NOMO-1 (cell line): ENCODE measurements around the gene SMAD3.
"Not testable (repeated sequence)": the region's sequence is repeated elsewhere in the genome, so short reads cannot be mapped to it uniquely, and the experiment has no call there.

Experiments used
- DNase-seq, 2 experiments: peaks; one replicate each; lab custom pipeline; 2025; ENCODE audit not compliant: unreplicated experiment in 2 of 2; lab: John Stamatoyannopoulos, UW

The SMAD3 gene

DNA sequence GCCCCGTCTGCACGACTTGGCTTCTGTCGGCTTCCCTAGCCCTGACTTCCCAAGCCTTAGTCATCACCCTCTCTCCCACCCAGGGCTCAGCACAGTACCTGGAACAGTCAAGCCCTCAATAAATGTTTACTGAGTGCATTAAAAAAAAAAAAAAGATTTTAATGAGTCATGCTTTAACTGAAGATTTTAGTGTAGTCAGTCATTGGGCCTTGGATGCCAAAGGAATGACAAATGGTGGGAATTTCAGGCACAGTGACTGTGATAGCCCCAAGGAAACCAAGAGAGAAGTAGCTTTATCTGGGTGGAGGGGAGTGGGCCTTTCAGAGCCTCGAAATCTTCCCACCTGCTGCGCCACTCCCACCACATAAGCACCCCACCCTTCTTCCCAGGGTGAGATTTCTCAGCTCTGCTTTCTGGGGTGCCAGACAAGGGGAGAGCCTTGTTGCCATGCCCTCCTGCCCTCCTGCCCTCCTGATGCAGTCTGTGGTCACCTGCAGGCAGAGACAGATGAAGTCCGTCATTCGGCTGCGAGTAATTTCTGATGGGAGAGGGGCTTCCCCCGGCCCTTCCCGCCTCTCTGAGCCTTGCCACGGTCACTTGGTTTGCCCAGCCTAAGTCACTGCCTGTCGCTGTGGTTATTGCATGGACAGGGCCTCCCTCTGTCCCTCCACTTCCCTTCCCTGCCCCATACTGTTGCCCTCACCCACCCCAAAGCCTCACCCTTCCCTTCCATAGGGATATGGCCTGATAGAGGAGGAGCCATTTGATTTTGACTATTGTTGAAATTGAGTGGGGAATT, 41.8 kb downstream of the SMAD3 start:
- DNase-seq: no peak

GRCh38 chr15:67108122-67108961, 42.9 kb downstream of the SMAD3 start:
- DNase-seq: peak; percentile 18 to 32

GRCh38 chr15:67109141-67110034, 44.0 kb downstream of the SMAD3 start:
- peak; percentile 69 to 76 for DNase-seq

DNA sequence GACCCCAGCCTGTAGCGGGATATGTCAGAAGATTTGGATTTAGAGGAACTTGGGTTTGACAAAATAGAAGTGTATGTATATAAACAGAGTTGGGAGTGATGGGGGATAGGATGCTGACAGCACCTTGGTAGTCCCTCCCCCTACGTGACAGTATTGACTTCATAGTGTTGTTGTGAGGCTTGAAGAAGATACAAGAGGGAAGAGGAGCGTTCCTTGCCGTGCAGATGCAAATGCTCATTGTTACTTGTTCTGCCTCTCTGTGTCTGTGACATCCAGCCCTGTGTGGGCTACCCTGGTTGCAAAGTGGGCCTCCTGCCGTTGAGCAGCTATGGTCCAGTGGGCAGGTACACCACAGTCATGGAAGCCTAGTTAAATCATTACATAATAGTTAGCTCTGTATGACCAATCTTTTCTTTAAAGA, 45.0 kb downstream of the SMAD3 start:
- DNase-seq: no peak

- peak in 1 of 2 experiments; percentile 20 for DNase-seq
These were observed 45.8 kb downstream of the SMAD3 start for GRCh38 chr15:67110958-67111864.

DNA sequence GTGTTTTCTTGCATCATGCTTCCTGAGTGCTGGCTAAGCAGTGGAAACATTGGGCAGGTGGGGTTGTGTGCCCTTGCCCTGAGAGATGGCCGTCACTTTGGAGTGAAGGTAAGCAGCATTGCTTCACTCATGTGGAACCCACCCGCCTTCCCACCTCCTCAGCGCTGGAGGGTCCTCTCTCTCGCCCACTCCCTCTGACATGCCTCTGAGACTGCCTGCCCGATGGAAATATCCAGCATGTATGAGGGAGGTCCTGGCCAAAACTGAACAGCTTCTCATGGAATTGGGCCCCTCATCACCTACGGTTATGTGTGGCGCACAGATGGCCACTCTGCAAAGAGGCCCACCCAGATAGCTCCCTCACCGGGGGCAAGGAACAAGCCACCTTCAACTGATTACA, 48.6 kb downstream of the SMAD3 start:
- no peak for DNase-seq

GRCh38 chr15:67114846-67115585, 49.6 kb downstream of the SMAD3 start:
- DNase-seq: no peak

DNA sequence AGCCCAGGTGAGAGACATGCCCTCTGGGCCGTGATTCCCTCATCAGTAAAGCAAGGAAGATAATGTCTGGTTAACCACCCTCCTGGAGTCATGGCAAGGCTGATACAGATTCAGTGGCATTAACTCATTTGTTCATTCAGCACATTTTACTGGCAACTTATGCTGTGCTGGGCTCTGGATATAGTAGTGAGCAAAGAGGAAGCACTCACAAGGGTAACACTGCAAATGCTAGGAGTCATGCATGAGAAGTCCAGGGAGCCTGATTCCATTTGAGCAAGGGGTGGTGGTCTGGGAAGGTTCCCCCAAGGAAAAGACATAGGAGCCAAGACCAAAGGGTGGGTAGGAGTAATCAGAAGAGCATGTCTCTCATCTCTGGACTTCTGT, 50.2 kb downstream of the SMAD3 start:
- no peak for DNase-seq

DNA sequence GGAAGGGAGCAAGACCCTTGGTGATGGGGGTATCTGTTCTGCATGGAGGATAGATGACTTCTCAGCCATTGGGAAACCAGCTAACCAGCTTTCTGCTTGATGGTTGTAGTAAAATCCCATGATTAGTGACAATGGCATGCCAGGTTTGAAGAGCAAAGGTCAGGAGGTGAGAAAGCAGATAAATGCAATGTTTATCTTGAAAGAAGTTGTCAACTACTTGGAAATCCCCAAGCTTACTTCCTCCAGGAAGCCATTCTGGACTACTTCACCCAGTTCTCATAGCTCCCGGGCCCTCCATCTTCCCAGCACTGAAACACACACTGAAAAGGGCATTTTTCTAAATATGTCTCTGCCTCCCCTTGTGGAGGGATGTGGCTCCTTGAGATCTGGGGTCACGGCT, 51.3 kb downstream of the SMAD3 start:
- DNase-seq: no peak

DNA sequence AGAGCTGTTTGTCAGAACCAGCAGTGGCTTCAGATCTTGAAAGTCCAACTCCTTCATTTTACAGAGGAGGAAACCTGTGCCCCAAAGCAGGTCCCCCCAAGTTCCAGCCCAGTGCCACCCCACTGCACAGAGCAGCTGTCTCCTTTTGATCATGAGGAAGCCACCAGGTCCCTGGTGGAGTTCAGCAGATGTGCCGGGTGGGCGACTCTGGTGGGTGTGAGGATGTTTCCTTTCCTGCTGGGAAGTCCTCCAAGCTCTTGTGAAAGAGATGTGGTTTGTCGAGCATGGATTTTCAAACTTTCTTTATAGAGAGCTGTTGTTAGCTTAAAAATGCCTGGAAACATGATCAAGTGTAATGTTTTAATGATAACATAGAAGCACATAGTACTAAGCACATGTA, 52.0 kb downstream of the SMAD3 start:
- no peak for DNase-seq

DNA sequence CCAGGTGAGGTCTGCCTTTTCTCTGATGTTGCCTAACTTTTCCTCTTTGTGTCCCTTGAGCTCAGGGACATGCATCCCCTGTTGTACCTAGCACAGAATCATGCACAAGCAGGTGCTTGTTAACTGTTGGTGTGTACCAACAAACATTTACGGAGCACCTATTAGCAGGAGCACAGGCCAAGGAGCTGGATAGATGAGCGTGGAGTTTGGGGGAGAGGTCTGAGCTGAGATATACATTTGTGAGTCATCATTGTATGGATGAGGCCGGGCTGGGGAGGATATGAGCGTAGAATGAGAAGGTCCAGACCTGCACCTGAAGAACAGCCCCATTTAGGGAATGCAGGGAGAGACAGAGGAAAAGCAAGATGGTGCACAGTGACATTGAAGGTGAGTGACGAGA, 53.4 kb downstream of the SMAD3 start:
- DNase-seq: no peak

DNA sequence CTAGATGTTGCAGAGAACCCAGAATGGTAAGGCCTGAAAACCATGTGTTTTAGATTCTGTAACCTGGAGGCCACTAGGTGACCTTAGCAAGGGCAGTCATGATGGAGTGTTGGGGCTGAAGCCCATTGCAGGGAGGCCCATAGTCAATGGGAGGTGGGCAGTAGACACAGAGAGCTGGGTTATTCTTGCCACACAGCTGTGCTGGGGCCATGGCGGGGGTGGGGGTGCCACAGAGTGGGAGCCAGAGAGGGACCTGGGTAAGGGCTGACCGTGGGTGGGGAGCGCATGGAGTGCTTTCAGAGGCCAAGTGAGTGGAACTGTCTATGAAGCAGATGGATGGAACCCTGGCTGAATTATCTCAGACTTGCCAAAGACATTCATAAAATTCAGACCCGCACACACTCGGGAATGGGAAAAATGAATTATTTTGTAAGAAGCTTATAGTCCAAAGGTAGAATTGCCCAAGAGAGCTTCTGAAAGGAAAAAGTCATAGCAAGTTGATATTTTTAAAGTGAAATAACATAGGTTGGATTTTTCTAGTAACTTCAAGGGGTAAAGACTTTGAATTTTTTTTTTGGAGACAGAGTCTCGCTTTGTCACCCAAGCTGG, 53.9 kb downstream of the SMAD3 start:
- DNase-seq: no peak

- no peak for DNase-seq
These were observed 54.8 kb downstream of the SMAD3 start for GRCh38 chr15:67120009-67120838.

DNA sequence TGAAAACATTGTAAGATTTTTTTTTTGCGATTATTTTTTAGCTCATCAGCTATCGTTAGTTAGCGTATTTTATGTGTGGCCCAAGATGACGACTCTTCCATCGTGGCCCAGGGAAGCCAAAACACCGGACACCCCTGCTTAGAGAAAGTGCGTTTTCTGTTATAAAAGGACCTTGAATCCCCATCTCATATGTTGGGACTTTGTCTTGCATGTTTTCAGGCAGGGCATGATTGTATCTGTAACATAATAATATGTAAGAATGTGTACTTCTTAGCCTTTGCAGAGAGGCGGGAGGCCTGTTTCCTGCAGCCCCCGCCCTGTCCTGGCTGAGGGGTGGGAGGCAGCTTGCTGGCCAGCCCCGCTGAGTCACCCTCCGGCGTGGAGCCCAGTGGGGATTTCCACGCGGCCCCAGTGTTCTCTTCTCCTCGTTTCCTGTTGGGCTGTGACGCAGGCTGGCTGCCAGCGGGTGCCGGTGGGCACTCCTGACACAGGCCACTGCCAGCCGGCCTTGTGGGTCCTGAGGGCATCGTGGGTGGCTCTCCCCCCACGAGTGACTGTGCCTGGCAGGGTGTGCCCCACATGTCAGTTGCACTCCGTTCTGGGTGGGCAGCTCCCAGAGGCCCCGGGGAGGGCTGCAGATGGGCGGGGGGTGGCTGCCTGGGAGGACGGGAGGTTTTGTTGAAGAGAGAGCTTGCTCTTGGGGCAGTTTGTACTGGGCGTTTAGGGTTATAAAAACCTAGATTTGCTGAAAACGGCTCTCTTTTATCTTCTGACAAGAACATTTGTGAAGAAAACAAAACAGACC, 55.6 kb downstream of the SMAD3 start:
- DNase-seq: no peak

DNA sequence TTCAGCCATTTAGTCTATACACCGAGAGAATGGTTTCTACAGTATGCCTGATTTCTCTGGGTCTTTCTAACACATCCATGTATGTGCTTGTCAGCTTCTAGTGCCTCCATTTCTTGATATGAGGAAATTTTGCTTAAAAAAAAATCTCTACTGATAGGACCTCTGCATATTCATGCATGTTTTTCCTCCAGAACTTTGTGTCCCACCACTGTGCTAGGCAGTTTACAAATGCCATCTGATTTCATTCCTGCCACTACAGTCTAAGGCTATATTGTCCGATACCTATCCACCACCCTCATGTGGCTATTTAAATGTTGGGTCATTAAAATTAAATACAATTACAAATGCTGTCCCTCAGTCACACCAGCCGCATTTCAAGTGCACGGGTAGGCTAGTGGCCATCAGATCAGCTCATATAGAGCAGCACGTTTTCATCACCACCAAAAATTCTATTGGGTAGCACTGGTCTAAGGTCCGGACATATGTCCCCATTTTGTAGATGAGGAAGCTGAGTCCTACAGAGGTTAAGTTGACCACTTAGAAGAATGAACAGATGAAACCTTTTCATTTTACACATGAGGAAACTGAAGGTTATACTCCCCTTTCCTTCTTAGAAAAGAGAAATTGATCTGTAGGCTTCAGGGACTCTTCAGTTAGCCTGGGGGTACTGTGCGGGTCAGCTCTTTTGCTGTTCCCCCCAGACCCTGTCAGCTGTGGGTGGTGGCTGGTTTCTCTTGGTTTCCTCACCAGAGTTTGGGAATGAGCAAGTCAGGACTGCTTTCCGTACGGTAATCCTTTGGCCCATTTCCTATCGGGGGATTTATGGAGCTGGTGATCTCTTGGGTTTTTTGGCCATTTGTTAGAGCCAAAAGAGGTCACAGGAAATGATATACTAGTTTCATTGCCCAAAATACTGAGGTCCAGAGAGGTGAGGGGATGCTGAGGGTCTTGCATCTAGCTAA, 56.5 kb downstream of the SMAD3 start:
- DNase-seq: no peak

DNA sequence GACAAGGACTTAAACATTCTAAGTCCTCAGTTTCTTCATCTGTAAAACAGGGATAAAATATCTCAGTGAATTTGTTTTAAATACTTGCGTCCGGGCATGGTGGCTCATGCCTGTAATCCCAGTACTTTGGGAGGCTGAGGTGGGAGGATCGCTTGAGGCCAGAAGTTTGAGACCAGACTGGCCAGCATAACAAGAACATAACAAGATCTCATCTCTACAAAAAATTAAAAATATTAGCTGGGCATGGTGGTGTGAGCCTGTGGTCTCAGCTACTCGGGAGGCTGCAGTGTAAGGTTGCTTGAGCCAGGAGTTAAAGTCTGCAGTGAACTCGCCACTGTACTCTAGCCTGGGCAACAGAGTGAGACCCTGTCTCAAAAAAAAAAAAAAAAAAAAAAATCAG, 57.4 kb downstream of the SMAD3 start:
- not testable (repeated sequence) for DNase-seq
